H1 (cell line): Measurements from ENCODE around the gene ZDHHC17. TPM values are rescaled to one million over a fixed set of nuclear protein-coding genes. Genes with fewer than 3 reads are reported as not detected.

Experiments
- CTCF ChIA-PET: fragments of 300-600 bp; sonication (Branson Sonifier 250); formaldehyde crosslinking; loops from one replicate; lab custom pipeline; 2021; ENCODE audit not compliant: partially characterized antibody; lab: Charles Lee
- POLR2A ChIA-PET: fragments of 300-600 bp; sonication (Branson Sonifier 250); formaldehyde crosslinking; loops from one replicate; lab custom pipeline; 2021; ENCODE audit warnings: inconsistent platforms; ENCODE audit not compliant: partially characterized antibody; lab: Charles Lee
- DNase-seq, 2 experiments: peaks; one replicate each; pipeline versions ENCODE4 v3.0.0 to v3.0.0-alpha.2; 2010 to 2022; ENCODE audit warnings: low spot score in 2 of 2, low read depth in 1 of 2, mixed read lengths in 1 of 2
- FAIRE-seq: peaks from 2 replicates; lab custom pipeline; 2011; peaks lifted over from hg19 to GRCh38; lab: Jason Lieb, UNC
- H2AFZ ChIP-seq: 2 replicates; pipeline ENCODE4 v1.8.1; 2012; ENCODE audit warnings: low read length, inconsistent platforms
- H2AK5ac ChIP-seq: 2 replicates; pipeline ENCODE4 v1.6.1; 2013; ENCODE audit warnings: low read depth, low read length
- H2BK120ac ChIP-seq: replicated peaks from 2 replicates; pipeline ENCODE3; 2013; ENCODE audit warnings: low read depth, low read length, inconsistent platforms
- H2BK12ac ChIP-seq: 2 replicates; pipeline ENCODE4 v1.6.1; 2013; ENCODE audit warnings: low read depth, low read length
- H2BK15ac ChIP-seq: 2 replicates; pipeline ENCODE4 v1.6.1; 2013; ENCODE audit warnings: low read length
- H2BK20ac ChIP-seq: 2 replicates; pipeline ENCODE4 v1.6.1; 2013; ENCODE audit warnings: low read length
- H2BK5ac ChIP-seq: 2 replicates; pipeline ENCODE4 v1.6.1; 2013; ENCODE audit warnings: low read depth, low read length
- H3K14ac ChIP-seq: 2 replicates; pipeline ENCODE4 v1.6.1; 2013; ENCODE audit warnings: inconsistent platforms; ENCODE audit not compliant: insufficient read length
- H3K18ac ChIP-seq: 2 replicates; pipeline ENCODE4 v1.6.1; 2013; ENCODE audit warnings: low read length; ENCODE audit errors: extremely low read depth
- H3K23ac ChIP-seq: 2 replicates; pipeline ENCODE4 v1.6.1; 2013; ENCODE audit warnings: inconsistent platforms; ENCODE audit not compliant: insufficient read length
- H3K23me2 ChIP-seq: 2 replicates; pipeline ENCODE4 v1.6.1; 2013; ENCODE audit warnings: low read depth, low read length
- H3K27ac ChIP-seq: 2 replicates; pipeline ENCODE4 v1.6.1; 2011; ENCODE audit warnings: low read depth, low read length, inconsistent platforms
- H3K27me3 ChIP-seq, 4 experiments: replicated peaks in 1 of 4; 1 replicate in 1 of 4; 2 replicates in 3 of 4; pipeline versions ENCODE4 v1.6.1 to v1.8.1; 2011 to 2013; ENCODE audit warnings: low read length in 3 of 4, mild to moderate bottlenecking in 3 of 4, inconsistent platforms in 2 of 4, mixed read lengths in 2 of 4, moderate library complexity in 1 of 4; ENCODE audit not compliant: control insufficient read depth in 3 of 4, insufficient read depth in 3 of 4; ENCODE audit errors: extremely low read depth in 1 of 4
- H3K36me3 ChIP-seq, 4 experiments: 2 replicates each; pipeline versions ENCODE4 v1.6.1 to v1.8.1; 2011 to 2013; ENCODE audit warnings: mild to moderate bottlenecking in 4 of 4, low read length in 3 of 4, moderate library complexity in 2 of 4, control low read depth in 1 of 4, inconsistent platforms in 1 of 4; ENCODE audit not compliant: insufficient read depth in 4 of 4, control insufficient read depth in 2 of 4
- H3K4ac ChIP-seq: replicated peaks from 2 replicates; pipeline ENCODE3; 2013; ENCODE audit warnings: low read length, low read depth, mixed read lengths, inconsistent platforms; ENCODE audit not compliant: insufficient read length
- H3K4me1 ChIP-seq, 4 experiments: replicated peaks in 1 of 4; 1 replicate in 1 of 4; 2 replicates in 3 of 4; pipeline versions ENCODE4 v1.6.1 to v1.8.1; 2011 to 2013; ENCODE audit warnings: low read length in 3 of 4, inconsistent platforms in 2 of 4, mixed read lengths in 1 of 4; ENCODE audit not compliant: insufficient read depth in 4 of 4, control insufficient read depth in 3 of 4
- H3K4me2 ChIP-seq, 2 experiments: 2 replicates each; pipeline versions ENCODE4 v1.6.1 to v1.8.1; 2011 to 2013; ENCODE audit warnings: low read depth in 2 of 2, low read length in 2 of 2, control low read depth in 1 of 2, inconsistent platforms in 1 of 2, mild to moderate bottlenecking in 1 of 2; ENCODE audit not compliant: insufficient read depth in 1 of 2
- H3K4me3 ChIP-seq, 4 experiments: fragments of 200-600, 300-600 bp in 1 of 4; sonication (generic), shearing (Covaris generic), sonication (Bioruptor Twin) in 1 of 4; 2 replicates each; pipeline versions ENCODE4 v1.5.1 to v1.8.1; 2011 to 2016; ENCODE audit warnings: low read length in 4 of 4, low read depth in 3 of 4, control low read depth in 2 of 4, inconsistent platforms in 2 of 4, mild to moderate bottlenecking in 2 of 4, mixed read lengths in 1 of 4, moderate library complexity in 1 of 4; ENCODE audit not compliant: insufficient read depth in 2 of 4; ENCODE audit errors: extremely low read depth in 1 of 4
- H3K56ac ChIP-seq: replicated peaks from 2 replicates; pipeline ENCODE3; 2013; ENCODE audit warnings: low read depth, mild to moderate bottlenecking, mixed read lengths, low read length, inconsistent platforms; ENCODE audit not compliant: insufficient read length
- H3K79me1 ChIP-seq: 2 replicates; pipeline ENCODE4 v1.6.1; 2013; ENCODE audit warnings: low read depth, low read length, control low read depth
- H3K79me2 ChIP-seq, 2 experiments: 2 replicates each; pipeline versions ENCODE4 v1.6.1 to v1.8.1; 2012 to 2013; ENCODE audit warnings: low read length in 2 of 2, mild to moderate bottlenecking in 2 of 2, inconsistent platforms in 1 of 2; ENCODE audit not compliant: insufficient read depth in 2 of 2, control insufficient read depth in 1 of 2
- H3K9ac ChIP-seq, 4 experiments: replicated peaks in 1 of 4; 1 replicate in 1 of 4; 2 replicates in 3 of 4; pipeline versions ENCODE4 v1.6.1 to v1.8.1; 2011 to 2013; ENCODE audit warnings: low read depth in 3 of 4, low read length in 3 of 4, control low read depth in 2 of 4, mild to moderate bottlenecking in 2 of 4, moderate library complexity in 2 of 4, inconsistent platforms in 1 of 4; ENCODE audit errors: extremely low read depth in 1 of 4
- H3K9me3 ChIP-seq, 2 experiments: 2 replicates each; pipeline versions ENCODE4 v1.6.1 to v1.8.1; 2012 to 2013; ENCODE audit warnings: mild to moderate bottlenecking in 2 of 2, moderate library complexity in 2 of 2, control low read depth in 1 of 2, inconsistent platforms in 1 of 2, low read depth in 1 of 2, low read length in 1 of 2, mixed read lengths in 1 of 2; ENCODE audit not compliant: insufficient read depth in 2 of 2
- H4K20me1 ChIP-seq, 2 experiments: replicated peaks in 1 of 2; 2 replicates each; pipeline versions ENCODE3 to v1.8.1; 2011 to 2013; ENCODE audit warnings: inconsistent platforms in 2 of 2, low read length in 2 of 2, mild to moderate bottlenecking in 1 of 2; ENCODE audit not compliant: insufficient read depth in 2 of 2, control insufficient read depth in 1 of 2
- H4K5ac ChIP-seq: 2 replicates; pipeline ENCODE4 v1.6.1; 2013; ENCODE audit warnings: low read length, low read depth, mixed read lengths, inconsistent platforms; ENCODE audit not compliant: insufficient read length
- H4K8ac ChIP-seq: 2 replicates; pipeline ENCODE4 v1.8.0; 2013; ENCODE audit warnings: mild to moderate bottlenecking, moderate library complexity, low read length, inconsistent platforms; ENCODE audit not compliant: insufficient read depth; ENCODE audit errors: extremely low read depth
- H4K91ac ChIP-seq: replicated peaks from 2 replicates; pipeline ENCODE3; 2013; ENCODE audit warnings: low read length, mixed read lengths, inconsistent platforms; ENCODE audit not compliant: insufficient read length
- ASH2L ChIP-seq: fragments of 200-600, 300-600 bp; sonication (generic); IDR thresholded peaks from one replicate; pipeline ENCODE4 v1.7.1; 2017; ENCODE audit warnings: low read length
- CBX8 ChIP-seq: fragments of 300-800, 300-1000 bp; sonication (generic); IDR thresholded peaks from 2 replicates; pipeline ENCODE4 v1.7.1; 2016; ENCODE audit warnings: low read depth, low read length, borderline replicate concordance
- CTBP2 ChIP-seq: IDR thresholded peaks from 2 replicates; pipeline ENCODE4 v1.7.0; 2011; ENCODE audit warnings: borderline replicate concordance, mild to moderate bottlenecking, moderate library complexity, mixed read lengths, low read length; ENCODE audit not compliant: insufficient read depth, insufficient read length
- JUND ChIP-seq: IDR thresholded peaks from 2 replicates; pipeline ENCODE4 v1.6.1; 2011; ENCODE audit warnings: mild to moderate bottlenecking, improper control_type of control experiment, low read length
- KDM1A ChIP-seq: fragments of 200-600, 300-600 bp; sonication (generic); IDR thresholded peaks from 2 replicates; pipeline ENCODE4 v1.7.1; 2016; ENCODE audit warnings: mild to moderate bottlenecking, low read length, borderline replicate concordance
- KDM4A ChIP-seq: IDR thresholded peaks from one replicate; pipeline ENCODE4 v1.7.1; 2012; ENCODE audit warnings: low read depth, mild to moderate bottlenecking, moderate library complexity, low read length, inconsistent platforms; ENCODE audit not compliant: severe bottlenecking
- KDM5A ChIP-seq: fragments of 200-600 bp; IDR thresholded peaks from 2 replicates; pipeline ENCODE4 v1.7.1; 2012; ENCODE audit warnings: mild to moderate bottlenecking, low read length, inconsistent platforms, mixed read lengths
- NANOG ChIP-seq: IDR thresholded peaks from 2 replicates; pipeline ENCODE4 v1.6.1; 2011; ENCODE audit warnings: low read length, low read depth, mild to moderate bottlenecking, inconsistent platforms; ENCODE audit not compliant: insufficient read depth, poor library complexity, severe bottlenecking
- RNF2 ChIP-seq: fragments of 200-900, 300-1000 bp; sonication (generic); IDR thresholded peaks from 2 replicates; pipeline ENCODE4 v1.7.1; 2016; ENCODE audit warnings: borderline replicate concordance, low read depth, mild to moderate bottlenecking, antibody characterized with exemption, low read length; ENCODE audit not compliant: poor library complexity, severe bottlenecking; ENCODE audit errors: missing control alignments
- SP1 ChIP-seq: IDR thresholded peaks from 2 replicates; pipeline ENCODE4 v1.6.1; 2011; ENCODE audit warnings: low read depth, low read length
- SRF ChIP-seq: IDR thresholded peaks from 2 replicates; pipeline ENCODE4 v1.6.1; 2011; ENCODE audit warnings: mild to moderate bottlenecking, low read depth, low read length, moderate library complexity
- TCF12 ChIP-seq: IDR thresholded peaks from 2 replicates; pipeline ENCODE4 v1.6.1; 2011; ENCODE audit warnings: low read depth, mild to moderate bottlenecking, low read length
- USF2 ChIP-seq: IDR thresholded peaks from 2 replicates; pipeline ENCODE4 v1.6.1; 2011; ENCODE audit warnings: low read length, improper control_type of control experiment
- WGBS, 2 experiments: shearing (Covaris generic) in 1 of 2; methylation state at CpG; one replicate each; pipeline versions ENCODE4 v1.1.6 to v1.1.7; 2013 to 2015; ENCODE audit warnings: low lambda C conversion rate in 2 of 2, mixed read lengths in 2 of 2, inconsistent platforms in 1 of 2, low coverage in 1 of 2, missing lambda C conversion rate in 1 of 2; ENCODE audit not compliant: insufficient replicate concordance in 2 of 2, insufficient coverage in 1 of 2, insufficient read length in 1 of 2; ENCODE audit errors: extremely low coverage in 1 of 2, missing lambda C conversion rate in 1 of 2; 5-methylcytosine and 5-hydroxymethylcytosine counted together
- polyA plus RNA-seq, 7 experiments: library from polyadenylated mRNA; depleted of rRNA in 3 of 7; stranded (reverse) in 5 of 7; unstranded in 2 of 7; fragments of >200 nt in 5 of 7; fragments of 200-250 nt in 2 of 7; gene quantifications; 1 replicate in 5 of 7; 2 replicates in 1 of 7; 4 replicates in 1 of 7; pipeline versions ENCODE4 v1.2.1 to v1.2.3, GENCODE V29; 2011 to 2013; ENCODE audit warnings: missing spikeins in 2 of 7, mixed read lengths in 2 of 7
- total RNA-seq: library from RNA; stranded (reverse); fragmentation: NEBNext Ultra II Directional; extraction: Animal tissue kit (Norgen Biotek cat#: 25700); gene quantifications from 2 replicates; pipeline ENCODE4 v1.2.1, GENCODE V29; 2021

The ZDHHC17 gene
- total and polyA plus RNA-seq, 2 of the 8 experiments (the other 6 are each of a cell fraction or from before 2014, with no cell fraction given) = 27.6 to 28.9 TPM

- Histone ChIP-seq H3K4ac (no peak overlapping the region), H3K23ac (no peak overlapping the region), H4K5ac (no peak overlapping the region), H2BK5ac (no peak overlapping the region), H4K20me1 (no peaks in the 10 kb centered on the region), H3K9ac (no peak overlapping the region), H3K14ac (no peak overlapping the region), H3K4me1 (peaks cover 0 to 6% (median 5%) of the 10 kb centered on the region in 4 experiments; a peak in 5 of 7 replicates), H3K27ac (no peak overlapping the region), H4K91ac (no peak overlapping the region), H3K56ac (no peak overlapping the region), H2BK20ac (no peak overlapping the region), H3K27me3 (no peaks in the 10 kb centered on the region), H2BK15ac (no peak overlapping the region), H3K23me2 (no peaks in the 10 kb centered on the region; the same call in 1 of the 2 replicates), H2AK5ac (no peak overlapping the region), H2BK120ac (no peak overlapping the region), H3K79me1 (no peaks in the 10 kb centered on the region), H4K8ac (no peak overlapping the region), H3K4me3 (no peak overlapping the region), H2BK12ac (no peak overlapping the region), H3K9me3 (no peaks in the 10 kb centered on the region), H3K79me2 (no peaks in the 10 kb centered on the region), H3K4me2 (no peak overlapping the region), H3K18ac (no peak overlapping the region), H2AFZ (no peak overlapping the region), H3K36me3 (no peaks in the 10 kb centered on the region)
- ChIA-PET POLR2A (interaction anchor here (1.1 to 1.3 kb wide), 3 partner anchors 8 to 17 kb away, joined by 3 read pairs; no protein-coding TSS in a partner anchor), CTCF (interaction anchor here (0.6 to 2.6 kb wide), 5 partner anchors 9 to 251 kb away, joined by 3 to 8 read pairs (median 5); no protein-coding TSS in a partner anchor)
- DNase-seq (no peak), FAIRE-seq (no peak)
- 81% methylated on average over 2 of the region's 2 CpGs; no CpG with 5 or more reads in 1 of the 2 experiments for WGBS, 2 experiments
- TF ChIP-seq KDM1A = no peak
- TF ChIP-seq JUND = no peak
- TF ChIP-seq KDM4A = no peak
- no peak for TF ChIP-seq CBX8
- TF ChIP-seq SP1 = no peak
- no peak for TF ChIP-seq TCF12
- TF ChIP-seq USF2 = no peak
- TF ChIP-seq NANOG = no peak
- no peak for TF ChIP-seq CTBP2
- TF ChIP-seq RNF2 = no peak
- no peak for TF ChIP-seq KDM5A
- no peak for TF ChIP-seq ASH2L
- TF ChIP-seq SRF = no peak
These were observed 119.9 kb downstream of the ZDHHC17 start for GRCh38 chr12:76883811-76884210.
